ENCODE measurements around the gene TCERG1.
"Not testable (repeated sequence)": the region's sequence is repeated elsewhere in the genome, so short reads cannot be mapped to it uniquely, and the experiment has no call there.

Gene TCERG1

GRCh38 chr5:146521403-146522106 is 74.4 kb downstream of the TCERG1 start:
- no peak for FAIRE-seq

- FAIRE-seq, result no peak
Observed at GRCh38 chr5:146523698-146524097, 76.6 kb downstream of the TCERG1 start.

- no peak for FAIRE-seq
Observed at GRCh38 chr5:146527785-146528184, 80.7 kb downstream of the TCERG1 start.

- no peak for FAIRE-seq
Observed at GRCh38 chr5:146528236-146528635, 81.1 kb downstream of the TCERG1 start.

GRCh38 chr5:146529984-146530383 is 82.9 kb downstream of the TCERG1 start:
- FAIRE-seq, result no peak

- no peak for FAIRE-seq
Observed at GRCh38 chr5:146533260-146533857, 86.2 kb downstream of the TCERG1 start.

- no peak for FAIRE-seq
Observed at GRCh38 chr5:146533882-146534281, 86.7 kb downstream of the TCERG1 start.

- FAIRE-seq, result no peak
Observed at GRCh38 chr5:146538432-146538831, 91.3 kb downstream of the TCERG1 start.

- FAIRE-seq, result no peak
Observed at GRCh38 chr5:146539973-146540372, 92.8 kb downstream of the TCERG1 start.

- FAIRE-seq, result no peak
Observed at GRCh38 chr5:146540414-146540813, 93.3 kb downstream of the TCERG1 start.

- no peak for FAIRE-seq
Observed at GRCh38 chr5:146541958-146542849, 95.1 kb downstream of the TCERG1 start.

- FAIRE-seq, result no peak
Observed at GRCh38 chr5:146544232-146544631, 97.1 kb downstream of the TCERG1 start.

GRCh38 chr5:146548781-146549449 is 101.8 kb downstream of the TCERG1 start:
- no peak for FAIRE-seq

GRCh38 chr5:146549615-146550014 is 102.5 kb downstream of the TCERG1 start:
- no peak for FAIRE-seq

GRCh38 chr5:146553446-146553845 is 106.3 kb downstream of the TCERG1 start:
- FAIRE-seq, result no peak

- not testable (repeated sequence) for FAIRE-seq
Observed at GRCh38 chr5:146556884-146557283, 109.8 kb downstream of the TCERG1 start.

GRCh38 chr5:146560205-146560812 is 113.2 kb downstream of the TCERG1 start:
- no peak for FAIRE-seq
